HG03575 (cell line): Measurements from ENCODE around the gene ADAM11.
"Not testable (repeated sequence)": the region's sequence is repeated elsewhere in the genome, so short reads cannot be mapped to it uniquely, and the experiment has no call there.

Experiments used
- ATAC-seq: cut with Tn5 transposase; IDR thresholded peaks from one replicate; pipeline ENCODE4 v1.9.1; 2021; ENCODE audit not compliant: unreplicated experiment, insufficient number of reproducible peaks, low FRiP score; ENCODE audit errors: extremely low read depth

ADAM11 gene

DNA sequence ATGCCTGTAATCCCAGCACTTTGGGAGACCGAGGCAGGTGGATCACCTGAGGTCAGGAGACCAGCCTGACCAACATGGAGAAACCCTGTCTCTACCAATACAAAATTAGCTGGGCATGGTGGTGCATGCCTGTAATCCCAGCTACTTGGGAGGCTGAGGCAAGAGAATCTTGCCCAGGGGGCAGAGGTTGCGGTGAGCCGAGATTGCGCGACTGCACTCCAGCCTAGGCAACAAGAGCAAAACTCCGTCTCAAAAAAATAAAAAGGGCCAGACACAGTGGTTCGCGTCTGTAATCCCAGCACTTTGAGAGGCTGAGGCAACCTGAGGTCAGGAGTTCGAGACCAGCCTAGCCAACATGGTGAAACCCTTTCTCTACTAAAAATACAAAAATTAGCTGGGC is 66.4 kb downstream of the ADAM11 start:
- ATAC-seq = not testable (repeated sequence)

DNA sequence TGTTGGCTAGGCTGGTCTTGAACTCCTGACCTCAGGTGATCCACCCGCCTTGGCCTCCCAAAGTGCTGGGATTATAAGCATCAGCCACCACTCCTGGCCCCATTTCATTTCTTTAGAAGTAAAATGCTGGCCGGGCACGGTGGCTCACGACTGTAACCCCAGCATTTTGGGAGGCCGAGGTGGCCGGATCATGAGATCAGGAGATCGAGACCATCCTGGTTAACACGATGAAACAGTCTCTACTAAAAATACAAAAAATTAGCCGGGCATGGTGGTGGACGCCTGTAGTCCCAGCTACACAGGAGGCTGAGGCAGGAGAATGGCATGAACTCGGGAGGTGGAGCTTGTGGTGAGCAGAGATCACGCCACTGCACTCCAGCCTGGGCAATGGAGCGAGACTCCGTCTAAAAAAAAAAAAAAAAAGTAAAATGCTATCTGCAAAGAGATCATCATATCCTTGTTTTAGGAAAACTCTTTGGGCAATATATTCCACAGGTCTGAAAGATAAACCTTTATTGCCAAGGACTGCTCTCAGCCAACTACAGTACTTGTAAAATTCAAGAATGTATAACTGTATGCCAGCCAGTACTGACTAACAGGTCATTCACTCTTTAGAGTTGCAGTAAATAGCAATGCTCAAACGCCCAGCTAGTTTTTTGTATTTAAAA is 67.5 kb downstream of the ADAM11 start:
- ATAC-seq = no peak

DNA sequence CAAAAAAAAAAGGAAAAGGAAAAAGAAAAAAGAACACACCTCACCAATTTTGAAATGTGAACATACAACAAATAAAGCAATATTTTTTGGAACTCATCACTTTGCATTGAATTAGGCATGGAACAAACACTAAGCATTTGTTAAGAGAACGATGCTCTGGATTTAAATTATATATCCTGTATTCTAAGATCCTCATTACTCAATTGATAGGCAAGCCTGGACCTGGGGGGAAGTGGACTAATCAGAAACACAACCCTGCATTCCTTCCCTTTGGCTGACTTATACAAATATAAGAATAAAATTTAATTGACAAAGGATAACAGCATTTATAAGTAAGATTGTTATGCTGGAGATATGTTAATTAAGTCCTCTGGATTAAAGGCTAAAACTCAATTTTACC is 69.1 kb downstream of the ADAM11 start:
- ATAC-seq = no peak

DNA sequence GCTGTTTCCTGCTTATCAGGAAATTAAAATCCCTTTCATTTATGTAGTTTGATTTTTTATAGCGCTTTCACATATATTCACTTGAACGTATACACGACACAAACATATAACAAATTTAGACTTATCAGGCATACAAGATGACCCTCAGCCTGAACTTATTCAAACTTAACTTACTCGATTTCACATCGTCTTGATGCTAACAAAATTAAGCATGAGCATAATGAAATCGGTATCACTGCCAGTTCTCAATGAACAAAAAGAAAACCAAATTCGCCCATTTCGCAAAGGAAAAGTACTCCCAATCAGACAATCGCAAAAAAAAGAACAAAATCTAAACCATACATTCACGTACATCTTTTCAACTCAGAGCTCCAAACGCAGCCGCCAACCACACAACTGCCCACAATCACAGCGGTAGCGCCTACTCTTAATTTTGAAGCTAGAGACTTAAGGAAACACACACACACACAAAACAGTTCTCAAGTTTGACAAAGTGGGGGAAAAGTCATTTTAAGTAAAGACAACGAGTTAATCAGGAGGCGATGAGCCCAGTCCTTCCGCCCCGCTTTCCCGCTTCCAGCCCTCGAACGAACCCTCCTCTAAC is 70.2 kb downstream of the ADAM11 start:
- no peak for ATAC-seq

DNA sequence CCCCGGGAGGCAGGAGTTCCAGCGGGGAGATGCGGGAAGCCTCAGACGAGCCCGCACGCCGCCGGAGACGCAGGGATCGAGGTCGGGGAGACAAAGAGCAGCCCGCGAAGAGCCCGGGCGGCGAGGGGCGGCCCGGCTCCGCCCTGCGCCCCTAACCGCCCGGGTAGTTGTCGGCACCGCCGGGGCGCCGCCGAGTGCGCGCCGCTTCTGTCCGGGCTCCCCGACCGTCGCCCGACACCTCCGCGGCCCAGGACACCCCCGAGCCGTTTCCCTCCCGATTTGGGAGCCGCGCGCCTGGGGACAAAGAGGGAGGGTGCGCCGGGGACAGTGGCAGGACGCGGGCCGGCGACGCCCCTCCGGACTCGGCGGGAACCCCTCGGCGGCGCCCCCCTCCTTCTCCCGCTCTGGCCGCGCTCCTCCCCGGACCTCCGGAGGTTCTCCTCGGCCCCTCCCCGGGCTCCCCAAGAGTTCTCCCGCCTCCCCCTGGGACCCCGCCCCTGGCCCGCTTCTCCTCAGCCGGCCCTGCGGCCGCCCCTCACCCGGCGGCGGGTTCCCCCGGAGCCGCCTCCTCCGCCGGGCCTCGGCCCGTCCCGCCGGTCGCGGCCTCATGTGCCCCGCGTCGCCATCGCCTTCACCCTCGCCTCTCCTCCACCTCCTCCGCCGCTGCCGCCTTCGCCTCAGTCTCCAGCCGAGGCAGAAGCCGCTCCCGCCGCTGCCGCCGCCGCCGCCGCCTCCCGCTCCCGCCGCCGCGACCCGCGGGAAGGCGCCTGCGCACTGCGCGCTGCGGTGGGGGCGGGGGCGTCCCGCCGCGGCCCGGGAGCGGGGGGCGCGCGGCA is 71.0 kb downstream of the ADAM11 start, which contains the start of gene GJC1:
Gene GJC1, minus strand, starts transcription at position 765 of the 836 bp plus-strand sequence. CDS start 24,470 bp downstream, outside the sequence.
- ATAC-seq = no peak

GRCh38 chr17:44830359-44831288 is 71.8 kb downstream of the ADAM11 start:
- no peak for ATAC-seq

DNA sequence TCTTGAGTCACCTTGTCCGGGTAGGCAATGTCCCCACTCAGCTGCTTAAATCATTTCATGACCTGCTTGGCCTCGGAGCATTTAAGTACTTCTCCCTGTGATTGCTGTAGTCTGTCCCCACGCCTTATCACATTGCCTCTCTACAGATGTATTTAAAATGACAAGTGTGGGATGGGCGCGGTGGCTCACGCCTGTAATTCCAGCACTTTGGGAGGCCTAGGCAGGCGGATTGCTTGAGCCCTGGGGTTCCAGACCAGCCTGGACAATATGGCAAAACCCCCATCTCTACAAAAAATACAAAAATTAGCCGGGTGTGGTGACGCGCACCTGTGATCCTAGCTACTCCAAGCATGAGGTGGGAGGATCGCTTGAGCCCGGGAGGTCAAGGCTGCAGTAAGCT is 72.6 kb downstream of the ADAM11 start:
- ATAC-seq = no peak
